SK-N-MC (cell line): Measurements from ENCODE around the gene PSMD2.

Experiments
- EZH2 ChIP-seq: fragments of 200-600 bp; sonication (generic); IDR thresholded peaks from one replicate; pipeline ENCODE4 v1.6.1; 2017; ENCODE audit warnings: antibody characterized with exemption
- POLR2AphosphoS5 ChIP-seq: IDR thresholded peaks from 2 replicates; pipeline ENCODE4 v1.6.1; 2012; ENCODE audit warnings: mild to moderate bottlenecking, low read depth, low read length, borderline replicate concordance

DNA sequence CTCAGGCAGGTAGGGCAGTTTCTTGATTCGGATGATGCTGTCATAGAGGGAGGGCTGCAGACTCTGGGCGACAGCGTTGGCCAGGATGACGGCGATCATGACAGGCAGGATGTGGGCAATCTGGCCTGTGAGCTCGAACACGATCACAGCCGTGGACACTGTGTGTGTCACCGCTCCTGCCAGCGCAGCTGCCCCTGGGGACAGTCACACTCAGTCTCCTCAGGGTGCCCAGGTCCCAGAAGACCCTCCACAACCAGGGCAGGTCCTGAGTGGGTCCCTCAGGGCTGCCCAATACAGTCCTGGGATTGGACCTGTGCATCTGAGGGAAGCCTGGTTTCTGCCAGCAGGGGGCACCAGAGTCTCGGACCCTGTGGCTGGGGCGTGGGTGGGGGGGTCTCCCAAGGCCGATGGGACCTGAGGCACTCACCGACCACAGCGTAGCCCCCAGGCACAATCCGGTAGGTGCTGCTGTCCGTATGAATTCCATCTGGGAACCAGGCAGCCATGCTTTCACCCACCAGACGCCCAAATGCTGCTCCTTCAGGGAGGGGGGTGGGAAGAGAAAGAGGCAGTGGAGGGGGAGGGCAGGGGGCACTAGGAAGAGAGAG lies 55.2 kb downstream of the PSMD2 start:
- TF ChIP-seq EZH2 (no peak), POLR2AphosphoS5 (no peak)
